HG03520 (cell line): ENCODE measurements around the gene ECHS1.
"Not testable (repeated sequence)": the region's sequence is repeated elsewhere in the genome, so short reads cannot be mapped to it uniquely, and the experiment has no call there.

Experiments
- ATAC-seq: cut with Tn5 transposase; IDR thresholded peaks from one replicate; pipeline ENCODE4 v1.9.1; 2021; ENCODE audit warnings: mild to moderate bottlenecking, moderate library complexity; ENCODE audit not compliant: unreplicated experiment

The ECHS1 gene

DNA sequence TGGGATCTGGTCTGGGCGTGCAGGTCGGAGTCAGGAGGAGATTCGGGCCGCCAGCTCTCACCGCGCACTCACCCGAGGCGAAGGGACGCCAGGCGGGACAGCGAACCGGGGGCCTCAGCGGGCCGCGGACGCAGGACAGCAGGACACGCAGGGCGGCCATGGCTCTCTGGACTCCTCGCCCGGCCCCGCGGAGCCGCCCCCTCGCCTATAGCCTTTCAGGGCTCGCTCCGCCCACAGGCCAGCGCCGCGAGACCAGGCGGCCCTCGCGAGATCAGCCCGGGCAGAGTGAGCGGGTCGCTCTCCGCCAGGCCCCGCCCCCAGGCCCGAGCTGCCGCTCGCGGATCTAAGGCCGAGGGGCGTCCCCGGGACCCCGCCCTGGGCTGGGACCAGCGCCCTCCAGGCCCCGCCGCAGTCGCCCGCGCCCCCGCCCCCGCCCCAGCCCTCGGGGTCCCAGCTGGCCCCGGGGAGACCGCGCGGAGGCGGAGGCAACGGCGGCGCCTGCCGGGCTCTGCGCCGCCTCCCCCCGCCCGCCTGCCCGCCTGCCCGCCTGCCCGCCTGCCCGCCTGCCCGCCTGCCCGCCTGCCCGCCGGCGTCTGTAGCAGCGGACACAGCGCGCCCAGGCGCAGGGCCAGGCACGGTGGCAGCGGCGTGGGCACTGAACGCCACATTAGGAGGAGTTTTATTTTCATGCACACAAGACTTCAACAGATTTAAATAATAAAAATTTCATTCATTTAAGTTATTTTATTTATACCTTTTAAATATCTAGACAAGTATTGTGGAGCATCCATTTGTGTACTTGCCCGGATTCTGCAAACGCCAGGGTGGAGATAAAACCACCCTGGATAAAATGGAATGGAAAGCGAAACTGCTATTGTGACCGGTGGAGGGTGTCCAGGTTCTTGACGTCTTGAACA is at the start of gene ECHS1:
Gene ECHS1, minus strand, starts transcription at position 181 of the 917 bp plus-strand sequence. Its CDS starts 21 bp downstream, at position 160.
- ATAC-seq, result peak; percentile 93

DNA sequence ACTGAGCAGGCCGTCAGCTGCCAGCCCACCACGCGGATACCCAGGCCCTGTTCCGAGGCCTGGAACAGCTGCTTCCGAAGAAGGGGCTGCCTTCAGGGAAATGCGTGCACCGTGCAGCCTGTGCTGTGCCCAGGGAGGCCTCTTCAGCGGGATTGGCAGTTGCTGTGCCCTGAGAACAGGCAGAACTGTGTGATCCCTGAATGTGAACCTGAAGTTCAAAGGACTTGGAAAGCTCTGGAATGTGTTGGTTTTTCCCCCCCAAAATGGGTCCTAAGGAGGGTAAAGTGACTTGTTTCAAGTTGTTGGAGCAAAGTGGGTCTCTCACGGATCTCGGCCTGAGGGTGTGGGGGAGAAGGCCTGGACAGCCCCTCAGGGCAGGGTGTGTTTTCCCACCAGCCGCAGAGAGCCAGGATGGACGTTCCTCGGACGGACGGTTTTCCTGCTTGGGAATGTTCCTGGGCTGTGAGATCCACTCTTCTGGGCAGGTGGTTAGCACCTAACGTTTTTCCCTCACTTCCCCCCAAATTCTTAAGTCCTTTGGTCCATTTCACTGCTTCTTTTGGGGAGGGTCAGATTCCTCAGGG is 49.2 kb upstream of the ECHS1 start:
- no peak for ATAC-seq

DNA sequence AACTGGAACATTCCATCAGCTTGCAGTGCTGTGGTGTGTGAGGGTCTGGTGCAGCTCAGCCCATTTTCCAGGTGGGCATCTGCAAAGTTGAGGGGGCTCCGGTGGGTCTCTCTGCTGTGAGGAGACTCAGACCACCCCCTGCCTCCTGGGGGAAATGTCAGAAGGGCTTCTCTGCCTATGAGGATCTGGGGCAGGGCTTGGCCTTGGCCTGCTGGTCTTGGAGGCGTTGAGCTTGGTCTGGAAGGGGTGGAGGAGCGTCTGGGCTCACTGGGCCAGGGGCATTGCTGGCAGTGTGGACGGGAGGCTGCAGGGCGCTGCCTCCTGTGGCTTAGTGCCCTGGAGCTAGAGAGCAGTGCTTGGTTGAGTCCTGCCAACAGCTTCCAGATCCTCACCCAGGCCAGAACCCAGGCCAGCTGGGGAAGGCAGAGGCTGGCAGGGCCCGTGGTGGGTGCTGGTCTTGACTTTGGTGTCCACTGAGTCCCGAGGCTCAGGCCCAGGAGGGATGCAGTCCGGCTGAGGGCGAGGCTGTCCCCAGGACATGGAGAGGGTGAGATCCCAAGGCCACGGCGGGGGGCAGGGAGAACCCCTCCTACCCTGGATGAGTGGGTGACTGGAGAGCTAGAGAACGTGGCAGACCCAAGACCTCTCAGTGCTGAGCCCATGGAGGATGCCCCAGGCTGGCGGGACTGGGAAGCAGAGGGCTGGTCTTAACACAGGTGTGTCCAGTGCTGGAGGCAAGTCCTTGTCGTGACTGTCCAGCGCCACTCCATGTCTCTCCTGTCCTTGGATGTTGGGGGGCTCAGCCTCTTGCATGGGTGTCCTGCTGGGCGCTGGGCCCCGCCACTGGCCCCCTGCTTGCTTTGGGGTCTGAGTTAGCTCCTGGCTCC is 48.4 kb upstream of the ECHS1 start:
- ATAC-seq, result no peak

DNA sequence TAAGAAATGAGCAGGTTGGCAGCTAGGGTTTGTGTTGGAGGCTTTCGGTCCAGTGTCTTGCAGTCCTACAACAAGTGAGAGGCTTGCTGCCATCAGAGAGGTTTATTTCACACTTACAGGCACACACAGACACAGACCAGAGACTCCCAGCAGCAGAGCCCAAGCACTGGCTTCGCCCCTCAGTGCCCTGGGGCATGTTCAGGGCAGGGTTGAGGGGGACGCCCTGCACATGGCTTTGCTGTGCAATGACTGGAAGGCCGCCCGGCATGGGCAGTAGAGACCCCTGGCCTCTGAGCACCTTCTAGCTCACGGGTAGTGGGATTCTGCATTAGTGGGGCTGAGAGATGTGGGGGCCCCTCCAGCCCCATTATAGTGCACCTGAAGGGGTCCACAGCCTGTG is 47.4 kb upstream of the ECHS1 start:
- no peak for ATAC-seq

DNA sequence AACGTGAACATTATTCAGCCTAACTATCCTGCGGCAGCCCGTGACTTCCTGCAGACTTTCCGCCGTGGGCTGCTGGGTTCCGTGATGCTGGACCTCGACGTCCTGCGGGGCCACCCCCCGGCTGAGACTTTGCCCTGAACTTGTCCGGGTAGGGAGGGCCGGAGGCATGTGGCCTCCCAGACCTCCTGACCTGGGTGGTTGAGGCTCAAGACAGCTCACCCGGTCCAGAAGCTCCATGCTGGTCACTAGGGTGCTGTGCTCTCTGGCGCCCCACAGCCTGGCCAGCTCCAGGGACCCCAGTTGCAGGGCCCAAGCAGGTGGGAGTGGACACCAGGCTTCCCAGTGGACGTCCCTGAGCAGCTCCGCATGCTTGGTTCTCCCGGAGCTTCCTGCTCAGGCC is 46.9 kb upstream of the ECHS1 start:
- ATAC-seq, result no peak

DNA sequence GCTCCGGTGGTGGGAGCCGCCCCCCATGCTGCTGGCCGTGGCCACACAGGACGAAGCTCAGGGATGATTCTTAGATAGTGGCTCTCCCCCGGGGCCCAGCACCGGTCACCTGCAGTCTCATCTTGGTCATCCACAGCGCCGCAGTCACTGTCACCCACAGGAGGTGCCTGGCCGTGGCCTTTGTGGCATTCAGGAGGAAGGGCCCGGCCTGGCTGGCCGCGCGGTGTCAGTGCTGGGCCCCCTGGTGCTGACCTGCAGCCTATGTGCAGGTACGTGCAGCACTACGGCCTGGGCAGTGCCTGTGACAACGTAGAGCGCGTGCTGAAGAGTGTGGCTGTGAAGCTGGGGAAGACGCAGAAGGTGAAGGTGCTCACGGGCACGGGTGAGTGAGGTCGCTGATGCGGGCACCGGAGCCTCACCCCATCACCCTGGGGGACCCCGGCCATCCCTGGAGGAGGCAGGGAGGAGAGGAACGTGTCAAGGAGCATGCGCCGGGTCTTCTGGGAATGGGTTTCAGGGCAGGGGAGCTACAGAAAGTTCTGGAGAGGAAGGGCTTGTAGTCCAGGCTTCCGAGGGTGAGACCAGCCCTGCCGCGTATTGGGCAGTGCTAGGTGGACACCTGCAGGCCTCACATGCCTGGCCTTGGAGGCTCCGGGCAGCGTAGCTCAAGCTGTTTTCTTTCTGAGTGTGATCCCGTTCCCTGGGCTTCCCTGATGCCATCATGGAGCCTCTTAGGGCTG is 46.2 kb upstream of the ECHS1 start:
- ATAC-seq, result no peak

DNA sequence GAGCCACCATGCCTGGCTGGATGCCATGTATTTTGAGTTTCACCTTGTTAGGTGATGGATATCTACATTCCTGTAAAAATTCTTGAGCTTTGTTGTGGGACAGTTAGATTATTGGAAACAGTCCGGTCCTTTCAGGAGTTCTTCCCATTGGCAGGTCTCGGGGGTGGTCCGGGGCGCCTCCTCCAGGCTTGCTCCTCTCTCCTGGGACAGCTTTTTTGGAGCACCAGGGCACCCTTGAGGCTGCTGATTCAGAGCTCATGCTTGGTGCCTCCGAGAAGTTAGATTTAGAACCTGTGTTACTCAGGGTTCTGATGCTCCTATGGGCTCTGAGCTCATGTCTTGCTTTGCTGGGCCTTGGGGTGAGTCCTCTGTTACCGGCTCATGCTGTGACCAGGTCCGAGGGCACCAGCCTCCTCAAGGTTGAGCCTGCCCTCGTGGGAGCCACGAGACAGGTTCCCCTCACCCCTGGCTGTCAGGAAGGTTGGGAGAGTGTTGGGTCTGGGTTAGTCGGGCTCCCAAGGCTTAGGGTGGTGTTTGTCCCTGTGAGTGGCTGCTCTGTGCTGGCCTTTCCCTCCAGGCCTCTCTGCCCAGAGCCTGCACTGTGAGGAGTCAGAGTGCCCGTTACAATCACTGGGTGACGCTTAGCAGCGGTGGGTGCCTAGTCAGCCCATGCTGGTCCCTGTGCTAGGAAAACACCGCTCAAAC is 45.3 kb upstream of the ECHS1 start:
- no peak for ATAC-seq

DNA sequence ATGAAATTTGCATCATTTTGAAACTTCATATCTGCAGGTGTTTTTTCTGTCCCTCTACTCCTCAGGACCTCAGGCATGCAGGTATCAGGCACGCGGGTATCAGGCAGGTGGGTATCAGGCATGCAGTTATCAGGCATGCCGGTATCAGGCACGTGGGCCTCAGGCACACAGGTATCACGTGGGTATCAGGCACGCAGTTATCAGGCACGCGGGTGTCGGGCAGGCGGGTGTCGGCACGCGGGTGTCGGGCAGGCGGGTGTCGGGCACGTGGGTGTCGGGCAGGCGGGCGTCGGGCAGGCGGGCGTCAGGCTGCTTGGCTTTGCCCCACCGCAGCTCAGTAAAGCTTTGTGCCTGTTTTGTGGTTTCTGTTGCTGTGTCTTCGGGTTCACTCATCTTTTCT is 42.6 kb upstream of the ECHS1 start:
- no peak for ATAC-seq

DNA sequence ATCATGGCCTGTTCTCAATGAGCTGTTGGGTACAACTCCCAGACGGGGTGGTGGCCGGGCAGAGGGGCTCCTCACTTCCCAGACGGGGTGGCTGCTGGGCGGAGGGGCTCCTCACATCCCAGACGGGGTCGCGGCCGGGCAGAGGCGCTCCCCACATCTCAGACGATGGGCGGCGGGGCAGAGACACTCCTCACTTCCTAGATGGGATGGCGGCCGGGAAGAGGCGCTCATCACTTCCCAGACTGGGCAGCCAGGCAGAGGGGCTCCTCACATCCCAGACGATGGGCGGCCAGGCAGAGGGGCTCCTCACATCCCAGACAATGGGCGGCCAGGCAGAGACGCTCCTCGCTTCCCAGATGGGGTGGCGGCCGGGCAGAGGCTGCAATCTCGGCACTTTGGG is 41.2 kb upstream of the ECHS1 start:
- not testable (repeated sequence) for ATAC-seq

DNA sequence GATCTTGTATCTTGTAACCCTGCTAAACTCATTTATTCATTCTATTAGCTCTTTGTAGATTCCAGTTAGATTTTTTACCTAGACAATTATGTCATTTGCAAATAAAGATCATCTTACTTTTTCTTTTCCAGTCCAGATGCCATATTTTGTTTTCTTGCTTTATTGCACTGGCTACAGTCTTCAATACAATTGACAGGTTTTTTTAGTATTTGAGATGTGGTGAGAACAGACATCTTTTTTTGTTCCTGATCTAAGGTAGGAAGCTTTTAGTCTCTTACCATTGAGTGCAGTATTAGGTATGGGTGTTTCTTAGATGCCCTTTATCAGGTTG is 39.2 kb upstream of the ECHS1 start:
- no peak for ATAC-seq

DNA sequence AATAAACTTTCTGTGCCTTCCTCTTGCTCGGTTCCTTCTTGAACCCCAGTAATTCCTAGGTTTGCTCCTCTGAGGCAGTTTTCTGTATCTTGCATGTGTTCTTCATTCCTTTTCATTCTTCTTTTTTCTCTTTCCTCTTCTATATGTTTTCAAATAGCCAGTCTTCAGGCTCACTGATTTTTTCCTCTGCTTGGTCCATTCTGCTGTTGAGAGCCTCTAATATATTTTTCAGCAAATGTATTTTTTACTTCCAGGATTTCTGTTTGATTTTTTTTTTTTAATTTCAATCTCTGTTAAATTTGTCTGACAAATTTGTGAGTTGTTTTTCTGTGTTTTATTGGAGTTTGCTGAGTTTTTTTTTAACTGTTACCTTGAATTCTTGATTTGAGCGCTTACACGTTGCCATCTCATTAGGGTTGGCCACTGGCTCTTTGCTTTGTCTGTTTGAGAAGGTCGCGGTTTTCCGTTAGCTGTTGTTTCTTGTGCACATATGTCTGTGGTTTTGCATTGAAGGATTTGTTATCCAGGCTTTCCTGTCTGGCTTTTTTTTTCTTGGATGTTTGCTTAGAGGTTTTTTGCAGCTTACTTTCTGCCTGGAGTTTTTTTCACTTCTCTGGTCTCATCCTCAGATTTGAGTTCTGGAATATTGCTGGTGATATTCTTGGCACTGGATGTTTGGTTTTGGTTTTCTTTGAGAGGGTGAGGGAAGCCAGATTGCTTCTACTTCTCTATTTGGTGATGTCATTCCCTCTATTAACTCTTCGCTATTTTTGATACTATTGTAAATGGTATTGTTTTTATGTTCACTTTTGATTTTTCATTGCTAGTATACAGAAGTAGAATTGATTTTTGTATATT is 38.6 kb upstream of the ECHS1 start:
- ATAC-seq, result no peak

DNA sequence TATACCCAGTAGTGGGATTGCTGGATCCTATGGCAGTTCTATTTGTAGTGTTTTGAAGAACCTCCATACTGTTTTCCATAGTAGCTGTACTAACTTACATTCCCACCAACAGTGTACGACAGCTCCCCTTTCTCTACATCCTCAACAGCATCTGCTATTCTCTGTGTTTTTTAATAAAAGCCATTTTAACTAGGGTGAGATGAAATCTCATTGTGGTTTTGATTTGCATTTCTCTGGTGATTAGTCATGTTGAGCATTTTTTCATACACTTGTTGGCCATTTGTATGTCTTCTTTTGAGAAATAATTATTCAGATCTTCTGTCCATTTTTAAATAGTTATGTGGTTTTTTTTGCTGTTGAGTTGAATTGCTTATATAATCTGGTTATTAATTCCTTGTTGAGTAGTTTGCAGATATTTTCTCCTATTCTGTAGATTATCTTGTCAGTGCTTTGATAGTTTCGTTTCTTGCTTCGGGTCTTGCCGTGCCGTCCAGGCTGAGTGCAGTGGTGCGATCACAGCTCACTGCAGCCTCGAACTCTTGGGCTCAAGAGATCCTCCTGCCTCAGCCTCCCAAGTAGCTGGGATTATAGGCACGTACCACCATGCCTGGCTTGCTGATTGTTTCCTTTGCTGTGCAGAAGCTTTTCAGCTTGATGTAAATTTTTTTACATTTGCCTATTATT is 32.8 kb upstream of the ECHS1 start:
- ATAC-seq, result no peak

DNA sequence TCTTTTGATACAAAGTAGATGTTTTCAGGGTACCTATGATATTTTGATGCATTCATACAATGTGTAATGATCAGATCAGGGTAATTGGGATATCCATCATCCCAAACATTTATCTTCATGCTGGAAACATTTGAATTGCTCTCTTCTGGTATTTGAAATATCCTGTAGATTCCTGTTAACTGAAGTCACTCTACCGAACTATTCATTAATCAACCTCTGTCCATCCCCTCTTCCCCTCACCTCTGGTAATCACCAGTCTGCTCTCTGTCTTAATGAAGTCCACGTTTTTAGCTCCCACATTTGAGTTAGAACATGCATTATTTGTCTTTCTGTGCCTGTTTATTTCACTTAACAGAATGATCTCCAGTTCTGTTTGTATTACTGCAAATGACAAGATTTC is 32.1 kb upstream of the ECHS1 start:
- no peak for ATAC-seq

DNA sequence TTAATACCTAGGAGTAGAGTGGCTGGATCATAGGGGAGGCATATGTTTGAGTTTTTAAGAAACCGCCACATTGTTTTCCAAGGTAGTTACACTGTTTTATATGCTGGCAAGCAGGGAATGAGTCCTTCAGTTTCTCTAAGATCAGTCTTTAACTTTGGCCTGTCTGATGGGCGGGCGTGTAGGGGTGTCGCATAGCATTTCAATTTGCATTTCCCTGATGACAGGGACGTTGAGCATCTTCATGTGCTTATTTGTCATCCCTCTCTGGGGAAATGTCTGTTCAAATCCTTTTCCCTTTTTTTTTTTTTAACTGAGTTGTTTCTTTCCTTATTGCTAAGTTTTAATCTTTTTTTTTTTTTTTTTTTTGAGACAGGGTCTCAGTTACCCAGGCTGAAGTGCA is 30.6 kb upstream of the ECHS1 start:
- no peak for ATAC-seq

DNA sequence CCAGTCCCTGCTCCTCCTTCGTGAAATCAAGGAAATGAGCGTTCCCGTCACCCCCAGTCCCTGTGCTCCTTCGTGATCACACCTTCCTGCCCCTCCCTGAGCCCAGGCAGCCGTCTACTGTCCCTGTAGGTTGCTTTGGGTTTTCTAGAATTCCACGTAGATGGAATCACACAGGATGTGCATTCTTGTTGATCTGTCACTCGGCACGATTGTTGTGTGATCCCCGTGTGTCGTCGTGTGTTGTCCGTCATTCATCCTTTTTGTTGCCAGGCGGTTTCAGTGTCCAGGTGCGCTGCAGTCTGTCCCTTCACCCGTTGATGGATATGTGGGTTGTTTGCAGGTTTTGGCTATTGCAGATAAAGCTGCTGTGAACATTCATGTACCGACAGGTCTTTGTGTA is 30.2 kb upstream of the ECHS1 start:
- ATAC-seq, result no peak

DNA sequence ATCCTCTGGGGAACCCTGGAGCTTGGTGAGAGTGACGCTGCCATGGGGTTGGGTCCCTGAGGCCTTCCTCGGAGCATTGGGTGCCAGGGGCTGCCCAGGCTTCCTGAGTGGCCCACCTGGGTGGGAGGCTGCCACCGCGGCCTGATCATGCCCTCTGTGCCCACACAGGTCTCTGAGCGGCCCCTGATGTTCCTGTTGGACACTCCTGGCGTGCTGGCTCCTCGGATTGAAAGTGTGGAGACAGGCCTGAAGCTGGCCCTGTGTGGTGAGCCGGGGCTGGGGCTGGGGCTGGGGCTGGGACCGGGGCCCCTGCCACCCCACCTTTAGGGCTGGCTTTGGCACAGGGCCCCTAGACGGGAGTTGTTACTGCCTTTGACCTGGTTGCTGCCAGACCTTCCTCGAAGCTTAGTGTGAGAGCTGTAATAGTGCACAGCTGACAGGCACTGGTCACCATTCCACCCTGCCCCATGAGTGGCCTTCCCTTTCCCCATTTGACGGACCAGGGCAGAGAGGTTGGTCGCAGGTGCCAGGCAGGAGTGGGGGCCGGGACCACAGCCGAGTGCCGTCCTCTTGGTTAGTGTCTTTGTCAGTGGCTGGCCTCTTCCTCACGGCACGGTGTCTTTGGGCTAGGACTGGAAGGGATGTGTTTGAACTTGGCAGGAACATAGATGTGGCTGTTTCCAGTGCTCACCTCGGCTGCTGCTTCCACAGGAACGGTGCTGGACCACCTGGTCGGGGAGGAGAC is 29.0 kb upstream of the ECHS1 start:
- no peak for ATAC-seq

DNA sequence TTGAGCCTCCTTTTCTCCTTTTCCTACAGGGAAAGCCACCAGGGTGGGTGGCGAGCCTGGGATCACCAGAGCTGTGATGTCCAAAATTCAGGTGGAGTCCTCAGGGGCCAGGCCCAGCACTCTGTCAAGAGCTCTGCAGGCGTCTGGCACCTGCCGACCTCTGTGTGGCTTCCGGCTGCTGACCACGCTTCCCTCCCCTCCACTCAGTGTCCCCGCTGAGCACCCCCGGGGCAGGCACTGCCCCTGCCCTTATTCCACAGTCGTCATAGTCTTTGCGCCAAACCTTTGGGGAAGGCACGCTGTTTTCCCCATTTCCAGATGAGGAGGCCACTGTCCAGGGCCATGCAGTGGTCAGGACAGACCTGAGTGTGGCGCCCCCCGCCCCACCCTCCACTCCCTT is 28.3 kb upstream of the ECHS1 start:
- ATAC-seq, result no peak
